ENCODE data around the gene ENO2.

DNA sequence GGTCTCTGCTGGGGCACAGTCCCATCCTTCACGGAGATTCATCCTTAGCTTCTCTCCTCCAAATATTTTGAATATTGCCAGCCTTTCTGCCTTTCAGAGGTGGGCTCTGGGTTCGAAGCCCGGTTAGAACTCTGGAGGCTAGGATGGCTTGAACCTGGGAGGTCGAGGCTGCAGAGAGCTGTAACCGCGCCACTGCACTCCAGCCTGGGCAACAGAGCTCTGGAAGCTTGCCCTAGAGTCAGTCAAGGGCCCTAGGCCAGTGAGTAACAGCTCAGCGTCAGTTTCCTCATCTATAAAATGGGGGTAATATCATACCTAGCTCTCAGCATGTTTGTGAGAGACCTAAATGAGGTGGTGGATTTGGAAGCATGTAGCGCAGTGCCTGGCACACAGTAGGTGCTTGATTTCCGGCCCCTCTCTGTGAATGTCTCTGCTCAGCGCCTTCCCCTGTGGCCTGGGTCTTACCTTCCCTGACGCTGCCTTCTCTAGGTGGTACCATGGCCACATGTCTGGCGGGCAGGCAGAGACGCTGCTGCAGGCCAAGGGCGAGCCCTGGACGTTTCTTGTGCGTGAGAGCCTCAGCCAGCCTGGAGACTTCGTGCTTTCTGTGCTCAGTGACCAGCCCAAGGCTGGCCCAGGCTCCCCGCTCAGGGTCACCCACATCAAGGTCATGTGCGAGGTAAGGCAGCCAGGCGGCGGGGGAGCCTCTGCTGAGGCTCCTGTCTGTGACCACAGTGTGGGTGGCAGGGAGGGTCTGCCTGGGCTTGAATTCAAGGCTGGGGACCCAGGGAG is 40.1 kb downstream of the ENO2 start:
- TF ChIP-seq, protein P1, sequence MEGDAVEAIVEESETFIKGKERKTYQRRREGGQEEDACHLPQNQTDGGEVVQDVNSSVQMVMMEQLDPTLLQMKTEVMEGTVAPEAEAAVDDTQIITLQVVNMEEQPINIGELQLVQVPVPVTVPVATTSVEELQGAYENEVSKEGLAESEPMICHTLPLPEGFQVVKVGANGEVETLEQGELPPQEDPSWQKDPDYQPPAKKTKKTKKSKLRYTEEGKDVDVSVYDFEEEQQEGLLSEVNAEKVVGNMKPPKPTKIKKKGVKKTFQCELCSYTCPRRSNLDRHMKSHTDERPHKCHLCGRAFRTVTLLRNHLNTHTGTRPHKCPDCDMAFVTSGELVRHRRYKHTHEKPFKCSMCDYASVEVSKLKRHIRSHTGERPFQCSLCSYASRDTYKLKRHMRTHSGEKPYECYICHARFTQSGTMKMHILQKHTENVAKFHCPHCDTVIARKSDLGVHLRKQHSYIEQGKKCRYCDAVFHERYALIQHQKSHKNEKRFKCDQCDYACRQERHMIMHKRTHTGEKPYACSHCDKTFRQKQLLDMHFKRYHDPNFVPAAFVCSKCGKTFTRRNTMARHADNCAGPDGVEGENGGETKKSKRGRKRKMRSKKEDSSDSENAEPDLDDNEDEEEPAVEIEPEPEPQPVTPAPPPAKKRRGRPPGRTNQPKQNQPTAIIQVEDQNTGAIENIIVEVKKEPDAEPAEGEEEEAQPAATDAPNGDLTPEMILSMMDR (conservative IDR thresholded peaks at IDR 0.05; ENCODE audit: low read length), result no peak
- no peak for TF ChIP-seq EZH2phosphoT487 (IDR thresholded peaks at IDR 0.05; ENCODE audit: borderline replicate concordance)
